GM21367 (cell line): ENCODE results near the gene HHIPL1.
A peak's percentile ranks its signal among the peaks of the same experiment; 100 is the strongest.

Experiments
- ATAC-seq: cut with Tn5 transposase; IDR thresholded peaks from one replicate; pipeline ENCODE4 v1.9.1; 2021; ENCODE audit not compliant: unreplicated experiment

Gene HHIPL1

GRCh38 chr14:99674064-99674650 is 29.2 kb downstream of the HHIPL1 start:
- no peak for ATAC-seq

DNA sequence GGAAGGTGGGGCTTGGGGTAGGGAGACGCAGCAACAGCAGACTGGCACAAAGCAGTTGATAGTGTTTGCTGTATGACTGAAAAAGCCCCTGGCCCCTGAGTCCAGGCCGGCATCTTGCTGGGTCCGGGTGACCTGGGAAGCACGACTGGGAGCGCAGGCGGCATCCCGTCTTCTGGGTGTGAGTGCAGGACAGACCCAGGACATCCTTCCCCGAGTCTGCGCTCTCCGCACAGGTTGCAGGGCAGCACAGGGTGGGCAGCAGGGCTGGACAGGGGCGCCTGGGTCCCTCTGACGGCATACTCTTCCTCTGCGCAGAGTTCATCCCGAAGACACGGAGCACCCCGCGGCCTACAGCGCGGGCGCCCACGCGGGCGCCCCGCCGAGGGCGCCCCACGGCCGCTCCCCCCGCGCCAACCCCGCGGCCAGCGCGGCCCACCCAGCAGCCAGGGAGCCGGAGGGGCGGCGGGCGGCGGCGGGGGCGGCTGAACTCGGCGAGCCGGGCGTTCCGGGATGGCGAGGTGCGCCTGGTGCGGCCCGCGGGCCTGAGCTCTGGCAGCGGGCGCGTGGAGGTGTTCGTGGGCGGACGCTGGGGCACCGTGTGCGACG is 29.9 kb downstream of the HHIPL1 start:
- no peak for ATAC-seq

DNA sequence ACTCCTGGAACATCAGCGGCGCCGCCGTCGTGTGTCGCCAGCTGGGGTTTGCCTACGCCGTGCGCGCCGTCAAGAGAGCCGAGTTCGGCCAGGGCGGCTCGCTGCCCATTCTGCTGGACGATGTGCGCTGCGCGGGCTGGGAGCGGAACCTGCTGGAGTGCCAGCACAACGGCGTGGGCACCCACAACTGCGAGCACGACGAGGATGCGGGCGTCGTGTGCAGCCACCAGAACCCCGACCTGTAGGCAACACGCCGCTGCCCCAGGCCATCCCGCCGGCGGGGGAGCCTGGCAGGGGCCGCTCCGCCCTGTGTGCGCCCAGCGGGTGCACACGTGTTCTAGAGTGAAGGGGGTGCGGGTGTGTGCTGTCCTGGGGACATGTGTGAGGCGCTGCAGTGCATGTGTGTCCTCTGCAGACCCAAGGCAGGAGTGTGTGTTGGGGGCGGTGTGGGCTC is 30.5 kb downstream of the HHIPL1 start:
- ATAC-seq: no peak

- ATAC-seq: no peak
Observed at GRCh38 chr14:99675951-99676350, 31.0 kb downstream of the HHIPL1 start.

DNA sequence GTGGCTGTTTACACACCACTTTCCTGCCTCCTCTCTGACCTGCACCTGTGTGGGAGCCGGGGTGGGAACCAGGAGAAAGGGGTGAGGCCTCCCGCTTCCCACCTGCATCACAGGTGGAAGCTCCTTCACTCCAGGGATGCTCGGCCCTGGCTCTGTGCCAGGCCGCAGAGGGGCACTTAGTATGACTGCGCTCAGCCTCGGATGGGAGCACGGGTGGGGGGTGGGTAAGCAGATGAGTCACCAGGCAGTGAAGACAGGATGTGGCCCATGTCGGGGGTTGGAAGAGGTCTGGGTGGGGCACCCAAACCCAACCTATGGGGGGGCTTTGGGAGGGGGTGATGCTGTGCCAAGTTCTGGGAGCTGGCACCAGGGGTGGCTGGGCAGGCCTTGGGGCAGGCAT is 31.7 kb downstream of the HHIPL1 start:
- no peak for ATAC-seq

DNA sequence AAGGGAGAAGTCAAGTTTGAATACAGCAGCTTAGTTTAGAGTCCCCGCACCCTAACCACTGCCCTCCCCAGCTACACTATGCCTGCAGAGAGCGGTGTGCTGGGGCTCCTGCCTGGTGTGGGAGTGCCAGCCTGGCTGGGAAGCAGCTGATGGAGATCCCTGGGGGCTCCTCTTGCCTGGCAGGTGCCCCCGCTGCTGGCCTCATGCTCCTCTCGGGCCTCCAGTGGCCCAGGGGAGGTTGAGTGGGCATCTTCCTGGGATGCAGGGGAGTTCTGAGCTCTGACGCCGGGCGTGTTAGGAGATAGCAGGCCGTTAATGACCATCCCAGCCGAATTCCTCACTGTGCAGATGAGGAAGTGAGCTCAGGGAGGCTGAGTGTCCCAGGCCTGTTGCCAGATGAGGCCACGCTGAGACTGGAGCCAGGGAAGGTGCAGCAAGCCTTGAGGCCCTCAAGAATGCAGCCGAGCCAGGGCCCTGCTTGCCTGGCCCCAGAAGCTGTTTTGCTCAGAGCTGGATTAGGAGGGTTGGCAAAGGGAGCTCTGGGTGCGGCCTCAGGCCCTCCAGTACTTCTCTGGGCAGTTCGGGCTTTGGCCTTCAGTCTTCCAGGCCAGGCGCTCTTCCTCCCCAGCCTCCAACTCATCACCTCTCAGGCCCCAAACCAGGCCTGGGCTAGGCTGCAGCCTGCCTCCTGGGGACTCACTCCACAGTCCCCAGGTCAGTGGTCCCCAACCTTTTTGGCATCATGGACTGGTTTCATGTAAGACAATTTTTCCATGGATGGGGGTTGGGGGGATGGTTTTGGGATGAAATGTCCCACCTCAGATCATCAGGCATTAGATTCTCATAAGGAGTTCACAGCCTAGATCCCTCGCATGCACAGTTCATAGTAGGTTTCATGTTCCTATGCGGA is 32.6 kb downstream of the HHIPL1 start:
- ATAC-seq: no peak

DNA sequence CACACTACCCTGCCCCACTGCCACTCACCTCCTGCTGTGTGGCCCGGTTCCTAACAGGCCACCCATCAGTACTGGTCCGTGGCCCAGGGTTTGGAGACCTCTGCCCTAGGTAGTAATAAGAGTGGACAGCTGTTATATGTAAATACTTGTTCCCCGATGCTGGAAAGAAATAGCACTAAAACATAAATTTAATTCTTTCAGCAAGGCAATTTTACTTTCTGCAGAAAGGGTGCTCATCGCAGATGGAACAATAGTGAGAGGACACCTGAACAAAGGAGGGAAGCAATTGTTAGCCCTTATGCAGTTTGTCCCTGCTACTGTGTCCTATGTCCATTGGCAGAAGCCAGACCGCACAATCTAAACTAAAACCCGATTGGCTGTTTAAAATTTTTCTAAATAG is 33.3 kb downstream of the HHIPL1 start:
- no peak for ATAC-seq

GRCh38 chr14:99679111-99679510 is 34.2 kb downstream of the HHIPL1 start:
- no peak for ATAC-seq

DNA sequence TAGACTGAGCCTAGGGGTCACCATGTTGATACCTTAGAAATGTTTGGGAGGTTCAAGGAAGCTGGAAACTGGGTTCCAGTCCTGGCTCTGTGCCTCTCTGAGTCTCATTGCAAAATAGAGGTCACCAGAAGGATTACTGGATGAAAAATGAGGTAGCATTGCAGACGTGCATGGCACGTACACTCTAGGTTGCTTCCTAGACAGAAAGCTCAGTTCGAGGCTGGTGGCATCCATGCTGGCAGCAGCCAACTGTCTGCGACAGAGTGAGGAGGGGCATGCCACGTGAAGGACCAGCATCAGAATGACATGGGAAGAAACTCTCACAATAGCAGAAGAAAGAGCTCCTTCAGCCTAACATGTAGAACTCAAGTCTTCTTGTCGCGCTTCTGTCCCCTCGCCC is 34.6 kb downstream of the HHIPL1 start:
- no peak for ATAC-seq

GRCh38 chr14:99679996-99680395 is 35.1 kb downstream of the HHIPL1 start:
- ATAC-seq: no peak

GRCh38 chr14:99681101-99681831 is 36.3 kb downstream of the HHIPL1 start:
- no peak for ATAC-seq

- no peak for ATAC-seq
Observed at GRCh38 chr14:99681832-99682148, 36.9 kb downstream of the HHIPL1 start.

DNA sequence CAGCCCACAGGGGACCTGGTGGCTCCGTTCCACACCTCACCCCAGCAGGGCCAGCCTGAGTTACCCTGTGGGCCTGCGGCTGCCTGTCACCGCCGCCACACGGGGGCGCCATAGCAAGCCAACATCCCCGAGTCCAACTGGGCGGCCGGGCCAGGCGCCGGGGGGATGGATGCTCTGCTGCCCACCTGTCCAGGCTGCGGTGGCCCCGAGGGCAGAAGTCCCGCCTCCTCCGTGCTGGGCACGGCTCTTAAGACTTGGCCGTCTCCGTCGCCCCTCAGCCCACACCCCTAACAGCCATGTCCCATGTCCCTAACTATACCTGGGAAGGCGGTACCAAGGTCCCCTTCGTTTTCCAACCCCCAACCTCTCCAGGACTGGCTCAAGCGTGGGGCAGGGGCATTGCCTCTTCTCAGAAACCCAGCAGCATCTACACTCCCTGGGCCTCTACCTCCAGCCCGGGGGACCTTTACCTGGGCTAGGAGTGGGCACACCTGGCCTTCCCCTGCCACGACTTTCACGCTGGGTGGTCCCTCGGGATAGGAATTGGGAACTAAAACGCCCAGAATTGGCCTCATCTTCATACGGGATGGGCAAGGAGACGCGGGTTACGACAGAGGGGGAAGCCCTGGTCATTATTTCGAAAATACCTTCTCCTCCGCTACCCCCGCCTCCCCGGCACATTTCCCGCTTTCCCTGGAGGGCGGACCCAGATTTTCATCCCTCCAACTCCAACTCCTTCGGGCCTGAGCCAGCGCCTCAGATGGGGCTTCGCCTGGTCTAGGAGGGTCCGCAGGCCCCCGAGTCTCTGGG is 38.1 kb downstream of the HHIPL1 start:
- ATAC-seq: peak; percentile 33

DNA sequence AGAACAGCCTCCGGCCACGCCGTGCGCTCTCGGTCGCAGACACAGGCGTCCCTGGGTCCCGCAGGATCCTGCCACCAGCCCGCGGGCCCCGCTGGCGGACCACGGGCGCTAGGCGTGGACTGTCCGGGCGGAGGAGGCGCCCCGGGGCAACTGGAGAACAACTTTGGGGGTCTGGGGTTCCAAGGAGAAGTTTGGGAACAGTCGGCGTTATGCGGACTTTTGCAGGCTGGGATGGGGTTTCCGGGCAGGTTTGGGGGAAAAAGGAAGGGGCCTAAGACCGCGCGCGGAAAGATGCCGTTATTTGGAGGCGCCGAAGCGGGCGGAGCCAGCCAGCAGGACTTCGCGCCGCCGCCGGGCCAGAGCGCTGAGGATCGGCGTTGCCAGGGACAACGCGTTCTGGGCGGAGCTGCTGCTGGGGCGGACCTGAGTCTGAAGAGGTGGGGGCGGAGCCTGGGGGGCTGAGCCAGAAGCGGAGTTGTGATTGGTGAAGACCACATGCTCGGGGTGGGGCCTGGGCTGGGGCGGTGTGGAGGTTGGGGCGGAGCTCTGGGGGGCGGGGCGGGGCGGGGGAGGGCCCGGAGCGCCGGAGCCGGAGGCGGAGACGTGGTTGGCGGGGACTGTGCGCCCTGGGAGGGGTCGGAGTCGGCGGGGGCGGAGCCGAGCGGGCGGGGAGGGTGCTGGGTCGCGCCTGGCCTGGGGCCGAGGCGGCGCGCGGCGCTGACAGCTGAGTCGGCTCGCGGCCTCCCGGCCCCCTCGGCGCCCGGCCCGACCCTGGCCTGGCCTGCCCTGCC is 38.9 kb downstream of the HHIPL1 start, which contains the start of gene CYP46A1:
Gene CYP46A1 (plus strand): TSS at position 680 of the 791 bp plus-strand sequence. CDS start 120 bp downstream, outside the sequence.
- peak; percentile 93 for ATAC-seq

GRCh38 chr14:99684410-99684934 is 39.5 kb downstream of the HHIPL1 start:
- ATAC-seq: peak; percentile 21

DNA sequence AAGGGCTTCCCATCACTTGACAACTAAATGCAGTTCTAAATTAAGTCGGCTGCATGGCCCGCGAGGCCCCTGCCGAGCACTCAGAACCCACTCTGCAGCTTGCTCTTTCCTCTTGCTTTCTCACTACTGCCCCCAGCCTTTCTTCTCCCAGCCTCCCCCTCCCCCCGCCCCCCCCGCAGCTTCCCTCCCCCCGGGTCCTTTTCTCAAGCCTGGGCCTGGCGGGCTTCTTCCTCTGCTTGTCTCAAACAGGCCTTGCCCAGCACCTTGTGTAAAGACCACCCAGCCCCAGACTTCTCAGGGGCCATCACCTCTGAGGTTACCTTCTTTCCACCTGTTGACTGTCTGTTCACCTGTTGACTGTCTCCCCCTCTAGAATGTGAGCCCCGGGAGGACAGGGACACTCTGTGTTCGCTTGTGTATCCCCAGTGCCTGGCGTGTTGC is 40.2 kb downstream of the HHIPL1 start:
- ATAC-seq: no peak

DNA sequence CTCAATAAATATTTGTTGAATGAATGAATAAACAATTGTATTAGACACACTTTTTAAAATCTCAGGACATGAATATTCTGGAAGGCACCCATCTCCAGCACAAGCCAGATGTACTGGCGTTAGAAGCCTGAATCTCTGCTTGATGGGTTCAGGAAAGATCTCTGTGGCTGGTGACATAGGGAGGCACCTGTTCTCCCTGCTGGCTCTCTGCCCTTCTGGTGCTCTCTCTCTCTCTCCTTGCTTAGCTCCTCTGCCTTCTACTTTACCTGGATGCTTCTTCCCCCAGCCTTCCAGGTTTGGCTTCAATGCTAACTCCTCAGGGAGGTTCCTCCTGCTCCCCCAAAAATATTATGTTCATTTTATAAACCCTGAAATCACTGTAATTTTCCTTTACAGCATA is 40.7 kb downstream of the HHIPL1 start:
- no peak for ATAC-seq

DNA sequence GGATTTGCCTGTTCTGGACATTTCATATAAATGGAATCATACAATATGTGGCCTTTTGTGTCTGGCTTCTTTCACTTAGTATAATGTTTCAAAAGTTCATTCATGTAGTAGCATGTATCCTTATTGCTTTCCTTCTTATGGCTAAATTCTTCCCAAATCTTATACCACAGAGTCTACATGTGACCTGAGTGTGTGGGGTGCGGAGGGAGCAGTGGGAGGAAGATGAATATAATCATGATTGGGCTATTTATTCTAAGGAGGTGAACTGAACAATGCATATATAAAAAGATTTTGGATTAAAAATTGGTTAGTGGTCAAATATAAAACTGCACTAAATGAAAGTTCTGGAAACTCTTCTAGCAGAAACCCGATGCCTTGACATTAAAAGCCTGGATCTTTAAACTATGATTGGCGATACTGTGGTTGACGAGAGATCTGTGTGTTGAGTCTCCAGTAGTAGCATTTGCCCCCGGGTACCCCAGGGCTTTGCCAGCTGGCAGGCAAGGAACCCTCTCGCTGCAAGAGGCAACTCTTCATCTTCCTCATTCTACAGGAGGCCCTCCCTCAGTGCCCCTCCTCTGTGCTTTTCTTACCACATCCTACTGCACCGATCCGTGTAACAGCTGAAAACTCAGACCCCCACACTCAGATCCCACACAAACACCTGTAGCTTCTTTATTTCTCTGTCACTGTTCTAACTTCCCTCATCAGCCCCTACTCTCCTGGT is 41.8 kb downstream of the HHIPL1 start:
- no peak for ATAC-seq
